OCI-LY7 (cell line): ENCODE measurements around the gene MFAP2.

ENCODE experiments used
- CTCF ChIP-seq: fragments of 200-600 bp; sonication (generic); conservative IDR thresholded peaks from 2 replicates; pipeline ENCODE4 v1.5.1; 2014; ENCODE audit warnings: mild to moderate bottlenecking, antibody characterized with exemption, low read length, moderate library complexity, mixed read lengths
- EZH2phosphoT487 ChIP-seq: fragments of 200-600 bp; sonication (generic); IDR thresholded peaks from 2 replicates; pipeline ENCODE4 v1.6.1; 2018; ENCODE audit warnings: low read depth, borderline replicate concordance, mild to moderate bottlenecking, mixed run types, antibody characterized with exemption, low read length, moderate library complexity, mixed read lengths

- TF ChIP-seq CTCF (no peak), EZH2phosphoT487 (no peak)
Observed at GRCh38 chr1:16975211-16975610, 5.2 kb downstream of the MFAP2 start.
